MM.1S (cell line): ENCODE results near the gene LRMDA.

Source experiments
- DNase-seq: peaks from one replicate; pipeline ENCODE4 v3.0.0-alpha.2; 2015
- H2AFZ ChIP-seq: fragments of 300-600 bp; sonication (generic); 2 replicates; pipeline ENCODE4 v1.6.0; 2016; ENCODE audit warnings: antibody characterized with exemption, low read length
- H3F3A ChIP-seq: fragments of 300-600 bp; sonication (generic); 2 replicates; pipeline ENCODE4 v1.6.1; 2016; ENCODE audit warnings: mild to moderate bottlenecking, antibody characterized with exemption, low read length, moderate library complexity, mixed read lengths; ENCODE audit not compliant: insufficient read depth
- H3K27ac ChIP-seq: fragments of 300-600 bp; sonication (generic); 2 replicates; pipeline ENCODE4 v1.5.1; 2016; ENCODE audit warnings: mild to moderate bottlenecking, low read length
- H3K27me3 ChIP-seq: fragments of 300-600 bp; sonication (generic); replicated peaks from 2 replicates; pipeline ENCODE4 v1.6.0; 2016; ENCODE audit warnings: low read length; ENCODE audit not compliant: insufficient read depth
- H3K36me3 ChIP-seq: fragments of 300-600 bp; sonication (generic); replicated peaks from 2 replicates; pipeline ENCODE4 v1.6.1; 2016; ENCODE audit warnings: mild to moderate bottlenecking, low read length, mixed read lengths; ENCODE audit not compliant: insufficient read depth
- H3K4me1 ChIP-seq: fragments of 300-600 bp; sonication (generic); 2 replicates; pipeline ENCODE4 v1.6.1; 2016; ENCODE audit warnings: low read length, mixed read lengths
- H3K4me2 ChIP-seq: fragments of 300-600 bp; sonication (generic); 2 replicates; pipeline ENCODE4 v1.6.0; 2016; ENCODE audit warnings: low read depth, low read length
- H3K4me3 ChIP-seq: fragments of 300-600 bp; sonication (generic); 2 replicates; pipeline ENCODE4 v1.5.1; 2016; ENCODE audit warnings: low read length, mixed read lengths
- H3K79me2 ChIP-seq: fragments of 300-600 bp; sonication (generic); 2 replicates; pipeline ENCODE4 v1.6.1; 2016; ENCODE audit warnings: mixed run types, low read length, mixed read lengths
- H3K9ac ChIP-seq: fragments of 300-600 bp; sonication (generic); 2 replicates; pipeline ENCODE4 v1.6.1; 2016; ENCODE audit warnings: low read length, mixed read lengths
- H3K9me2 ChIP-seq: fragments of 300-600 bp; sonication (generic); replicated peaks from 2 replicates; pipeline ENCODE4 v1.6.1; 2016; ENCODE audit warnings: mild to moderate bottlenecking, low read length, mixed read lengths; ENCODE audit not compliant: insufficient read depth
- H3K9me3 ChIP-seq: fragments of 300-600 bp; sonication (generic); replicated peaks from 2 replicates; pipeline ENCODE4 v1.6.1; 2016; ENCODE audit warnings: mild to moderate bottlenecking, low read length, mixed read lengths; ENCODE audit not compliant: insufficient read depth
- H4K20me1 ChIP-seq: fragments of 300-600 bp; sonication (generic); 2 replicates; pipeline ENCODE4 v1.6.1; 2016; ENCODE audit warnings: mild to moderate bottlenecking, low read length, moderate library complexity, mixed read lengths; ENCODE audit not compliant: insufficient read depth
- EZH2 ChIP-seq: fragments of 300-600 bp; sonication (generic); optimal IDR thresholded peaks from 2 replicates; pipeline ENCODE3; 2017; ENCODE audit warnings: low read depth, mild to moderate bottlenecking, antibody characterized with exemption, low read length, mixed read lengths
- EZH2phosphoT487 ChIP-seq: fragments of 300-600 bp; sonication (generic); IDR thresholded peaks from 2 replicates; pipeline ENCODE4 v1.6.1; 2018; ENCODE audit warnings: antibody characterized with exemption, low read length
- TF ChIP-seq, protein P1 (sequence below): fragments of 300-600 bp; sonication (generic); IDR thresholded peaks from 2 replicates; pipeline ENCODE4 v1.5.1; 2016; ENCODE audit warnings: antibody characterized with exemption, low read length, mixed read lengths

Gene LRMDA

DNA sequence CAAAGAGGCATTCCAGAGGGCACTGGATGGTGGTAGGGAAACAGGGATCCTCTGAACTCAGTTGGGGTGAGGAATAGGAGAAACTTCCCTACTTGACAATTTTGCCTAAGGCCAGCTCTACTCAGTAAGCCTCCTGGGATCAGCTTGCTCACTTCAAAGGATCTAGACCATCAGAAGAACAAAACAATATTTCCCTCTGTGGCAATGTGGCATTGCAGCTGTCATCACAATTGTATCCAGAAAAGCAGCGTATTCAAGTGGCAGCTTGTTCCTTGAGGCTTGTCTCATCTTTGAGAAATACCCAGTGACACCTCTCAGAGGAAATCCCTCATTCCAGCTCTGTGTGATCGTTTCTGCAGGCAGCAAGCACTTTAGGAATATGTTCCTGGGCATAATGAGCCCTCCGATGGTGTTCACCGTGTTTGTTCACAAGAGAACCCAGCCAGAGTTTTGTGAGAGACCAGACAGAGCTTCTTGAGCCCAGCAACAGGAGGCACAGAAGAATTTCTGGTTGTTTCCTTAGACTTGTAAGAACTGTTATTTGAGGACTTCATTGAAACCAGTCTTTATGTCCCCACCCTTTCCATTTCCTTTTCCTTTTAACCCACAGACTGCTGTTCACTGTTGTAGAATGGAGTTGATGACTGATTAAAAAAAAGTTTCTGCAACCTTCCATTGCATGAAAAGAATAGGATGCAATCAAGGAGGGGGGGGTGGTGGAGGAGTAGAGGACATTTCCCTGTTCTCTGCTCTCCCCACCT lies 747.3 kb downstream of the LRMDA start:
- DNase-seq: no peak
- no peak overlapping the region for H3K27ac ChIP-seq
- H2AFZ ChIP-seq: no peak overlapping the region
- H3K4me2 ChIP-seq: no peak overlapping the region
- no peaks in the 10 kb centered on the region for H3K9me3 ChIP-seq
- H3K4me1 ChIP-seq: no peaks in the 10 kb centered on the region
- no peaks in the 10 kb centered on the region for H3K9me2 ChIP-seq
- no peak overlapping the region for H3K9ac ChIP-seq
- no peak for TF ChIP-seq EZH2phosphoT487
- H3K27me3 ChIP-seq: no peaks in the 10 kb centered on the region
- H3F3A ChIP-seq: no peaks in the 10 kb centered on the region
- no peaks in the 10 kb centered on the region for H3K79me2 ChIP-seq
- H4K20me1 ChIP-seq: no peaks in the 10 kb centered on the region
- no peak overlapping the region for H3K4me3 ChIP-seq
- no peaks in the 10 kb centered on the region for H3K36me3 ChIP-seq

DNA sequence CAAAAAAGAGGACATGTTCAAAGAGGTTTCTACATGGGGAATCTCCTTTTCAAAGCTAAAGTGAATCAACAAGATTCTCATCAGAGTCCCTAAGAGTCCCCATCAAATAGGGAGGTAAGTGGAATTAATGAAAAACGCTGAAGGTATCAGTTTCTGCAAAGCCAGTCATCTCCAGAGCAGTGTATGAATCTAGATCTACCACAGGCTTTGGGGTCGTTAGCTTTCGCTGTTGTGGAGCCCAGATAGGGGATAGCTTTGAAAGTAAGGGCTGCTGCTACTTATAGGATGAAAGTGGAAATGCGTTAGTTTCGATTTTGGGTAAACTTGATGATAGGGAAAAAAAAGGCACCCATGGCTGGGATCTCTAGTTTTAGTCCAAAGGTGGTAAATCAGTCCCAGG lies 748.4 kb downstream of the LRMDA start:
- Histone ChIP-seq H3K27me3 (no peaks in the 10 kb centered on the region), H3K9me2 (no peaks in the 10 kb centered on the region), H3K36me3 (no peaks in the 10 kb centered on the region), H3K79me2 (no peaks in the 10 kb centered on the region), H4K20me1 (no peaks in the 10 kb centered on the region), H3K27ac (no peak overlapping the region), H3K4me1 (no peaks in the 10 kb centered on the region), H3K9ac (no peak overlapping the region), H3K9me3 (no peaks in the 10 kb centered on the region), H3F3A (no peaks in the 10 kb centered on the region), H2AFZ (no peak overlapping the region), H3K4me3 (no peak overlapping the region), H3K4me2 (no peak overlapping the region)
- DNase-seq: no peak
- TF ChIP-seq EZH2 (no peak), EZH2phosphoT487 (no peak)
- TF ChIP-seq, protein P1, sequence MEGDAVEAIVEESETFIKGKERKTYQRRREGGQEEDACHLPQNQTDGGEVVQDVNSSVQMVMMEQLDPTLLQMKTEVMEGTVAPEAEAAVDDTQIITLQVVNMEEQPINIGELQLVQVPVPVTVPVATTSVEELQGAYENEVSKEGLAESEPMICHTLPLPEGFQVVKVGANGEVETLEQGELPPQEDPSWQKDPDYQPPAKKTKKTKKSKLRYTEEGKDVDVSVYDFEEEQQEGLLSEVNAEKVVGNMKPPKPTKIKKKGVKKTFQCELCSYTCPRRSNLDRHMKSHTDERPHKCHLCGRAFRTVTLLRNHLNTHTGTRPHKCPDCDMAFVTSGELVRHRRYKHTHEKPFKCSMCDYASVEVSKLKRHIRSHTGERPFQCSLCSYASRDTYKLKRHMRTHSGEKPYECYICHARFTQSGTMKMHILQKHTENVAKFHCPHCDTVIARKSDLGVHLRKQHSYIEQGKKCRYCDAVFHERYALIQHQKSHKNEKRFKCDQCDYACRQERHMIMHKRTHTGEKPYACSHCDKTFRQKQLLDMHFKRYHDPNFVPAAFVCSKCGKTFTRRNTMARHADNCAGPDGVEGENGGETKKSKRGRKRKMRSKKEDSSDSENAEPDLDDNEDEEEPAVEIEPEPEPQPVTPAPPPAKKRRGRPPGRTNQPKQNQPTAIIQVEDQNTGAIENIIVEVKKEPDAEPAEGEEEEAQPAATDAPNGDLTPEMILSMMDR: no peak

DNA sequence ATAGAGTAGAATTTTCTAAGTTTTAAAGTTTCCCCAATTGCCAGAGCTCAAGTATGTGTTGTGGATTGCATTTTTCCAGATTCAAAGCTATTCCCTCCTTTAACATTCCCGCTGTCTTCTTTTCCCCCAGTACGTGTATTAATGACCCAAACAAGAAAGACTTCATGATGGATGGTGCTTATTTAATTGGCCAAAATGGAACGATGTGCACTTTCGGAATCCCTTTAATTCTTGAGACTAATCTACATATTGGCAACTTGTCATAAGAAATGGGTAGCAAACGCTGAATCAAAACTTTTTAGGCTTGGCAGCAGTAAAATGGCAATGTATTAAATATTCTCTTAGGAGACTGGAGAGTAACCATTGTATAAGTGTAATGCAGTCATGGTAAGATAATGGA lies 753.2 kb downstream of the LRMDA start:
- H3K79me2 ChIP-seq: no peaks in the 10 kb centered on the region
- no peaks in the 10 kb centered on the region for H3F3A ChIP-seq
- no peak for DNase-seq
- no peaks in the 10 kb centered on the region for H3K4me1 ChIP-seq
- no peak overlapping the region for H3K4me2 ChIP-seq
- no peak overlapping the region for H3K27ac ChIP-seq
- no peaks in the 10 kb centered on the region for H3K27me3 ChIP-seq
- H3K9ac ChIP-seq: no peak overlapping the region
- H3K4me3 ChIP-seq: no peak overlapping the region
- no peaks in the 10 kb centered on the region for H3K9me3 ChIP-seq
- TF ChIP-seq, protein P1: no peak
- TF ChIP-seq EZH2phosphoT487 (no peak), EZH2 (no peak)
- no peaks in the 10 kb centered on the region for H3K36me3 ChIP-seq
- H3K9me2 ChIP-seq: no peaks in the 10 kb centered on the region
- no peak overlapping the region for H2AFZ ChIP-seq
- H4K20me1 ChIP-seq: no peaks in the 10 kb centered on the region

DNA sequence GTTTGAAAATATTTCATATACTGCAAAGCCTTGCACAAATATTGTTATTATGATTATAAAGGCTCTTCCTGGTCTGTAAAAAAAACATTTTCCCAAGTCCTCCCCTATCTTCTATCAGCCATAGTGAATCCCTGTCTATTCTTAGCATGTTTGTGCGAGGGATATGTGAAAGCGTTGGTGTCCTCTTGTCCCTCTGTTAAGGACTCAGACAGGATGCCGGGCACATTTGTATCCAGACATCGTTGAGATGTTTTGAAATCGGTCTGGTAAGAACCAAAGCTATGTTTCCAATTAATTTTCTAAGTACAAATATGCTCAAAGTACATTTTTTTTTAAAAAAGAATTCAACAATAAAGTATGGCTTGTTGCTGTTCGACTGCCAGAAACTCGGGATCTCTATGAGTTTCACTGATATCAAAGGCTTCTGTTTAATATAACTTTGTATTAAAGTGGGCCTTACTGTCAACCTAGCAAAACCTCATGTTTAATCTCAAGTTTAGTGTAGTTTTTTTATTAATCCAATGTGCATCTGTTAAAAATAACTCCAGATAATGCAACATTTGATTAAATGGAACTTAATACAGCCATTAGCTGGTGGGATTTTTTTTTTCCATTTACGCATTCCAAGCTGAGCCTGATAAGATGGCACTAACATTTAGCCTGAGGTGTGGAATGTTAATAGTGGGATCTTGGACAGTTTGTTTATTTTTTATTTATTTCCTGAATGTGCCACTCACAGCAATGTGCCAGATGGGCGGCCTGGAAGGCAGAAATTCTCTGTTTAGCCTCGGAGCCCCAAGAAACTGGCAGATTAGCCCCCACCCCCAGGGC lies 754.3 kb downstream of the LRMDA start:
- Histone ChIP-seq H3K27ac (no peak overlapping the region), H3K4me1 (no peaks in the 10 kb centered on the region), H3K27me3 (no peaks in the 10 kb centered on the region), H3F3A (no peaks in the 10 kb centered on the region), H3K4me2 (no peak overlapping the region), H3K9ac (no peak overlapping the region), H2AFZ (no peak overlapping the region), H4K20me1 (no peaks in the 10 kb centered on the region), H3K36me3 (no peaks in the 10 kb centered on the region), H3K79me2 (no peaks in the 10 kb centered on the region), H3K4me3 (no peak overlapping the region), H3K9me2 (no peaks in the 10 kb centered on the region), H3K9me3 (no peaks in the 10 kb centered on the region)
- no peak for DNase-seq
- no peak for TF ChIP-seq EZH2phosphoT487
- TF ChIP-seq, protein P1: no peak
- TF ChIP-seq EZH2: no peak
